Natural killer cell (primary cell): ENCODE results near the gene TEKT2. TPM values are rescaled to one million over a fixed set of nuclear protein-coding genes. Genes with fewer than 3 reads are reported as not detected.

Experiments
- ATAC-seq, 3 donors: fragments of 150-1000 bp in 2 of 3; fragments of 200-7000 bp in 1 of 3; cut with Tn5 transposase; 1 replicate in 1 of 3; 2 replicates in 2 of 3; pipeline ENCODE4 v1.10.0; 2021; ENCODE audit warnings: mild to moderate bottlenecking in 2 of 3, moderate library complexity in 2 of 3
- DNase-seq, 2 donors: peaks; one replicate each; pipeline versions ENCODE4 v3.0.0 to v3.0.0-alpha.2; 2013 to 2021; ENCODE audit warnings: mixed read lengths in 1 of 2
- H3K27ac ChIP-seq: one replicate; pipeline ENCODE4 v1.5.1; 2013; ENCODE audit warnings: mild to moderate bottlenecking, low read length
- H3K27me3 ChIP-seq: one replicate; pipeline ENCODE4 v1.6.1; 2013; ENCODE audit warnings: low read length; ENCODE audit not compliant: control insufficient read depth, insufficient read depth
- H3K36me3 ChIP-seq: one replicate; pipeline ENCODE4 v1.6.1; 2013; ENCODE audit warnings: low read length; ENCODE audit not compliant: control insufficient read depth, insufficient read depth
- H3K4me1 ChIP-seq: one replicate; pipeline ENCODE4 v1.6.1; 2013; ENCODE audit warnings: low read length; ENCODE audit not compliant: control insufficient read depth, insufficient read depth
- H3K4me3 ChIP-seq: one replicate; pipeline ENCODE4 v1.5.1; 2013; ENCODE audit warnings: low read length
- H3K9me3 ChIP-seq: one replicate; pipeline ENCODE4 v1.6.1; 2013; ENCODE audit warnings: low read length; ENCODE audit not compliant: control insufficient read depth, insufficient read depth
- H3K27ac Mint-ChIP-seq, 2 donors: one replicate each; pipeline ENCODE4 v1.8.0; 2022; ENCODE audit warnings: mild to moderate bottlenecking in 2 of 2, mixed read lengths in 2 of 2, moderate library complexity in 1 of 2
- H3K27me3 Mint-ChIP-seq, 2 donors: one replicate each; pipeline ENCODE4 v1.8.0; 2022; ENCODE audit warnings: low read depth in 2 of 2, mixed read lengths in 2 of 2
- H3K36me3 Mint-ChIP-seq: one replicate; pipeline ENCODE4 v1.8.0; 2022; ENCODE audit warnings: mixed read lengths
- H3K4me1 Mint-ChIP-seq, 2 donors: one replicate each; pipeline ENCODE4 v1.8.0; 2022; ENCODE audit warnings: mixed read lengths in 2 of 2
- H3K4me3 Mint-ChIP-seq: one replicate; pipeline ENCODE4 v1.8.0; 2022; ENCODE audit warnings: mild to moderate bottlenecking, moderate library complexity, mixed read lengths
- H3K9me3 Mint-ChIP-seq, 2 donors: one replicate each; pipeline ENCODE4 v1.8.0; 2022; ENCODE audit warnings: mixed read lengths in 2 of 2
- WGBS: methylation state at CpG from one replicate; pipeline ENCODE4 v1.1.7; 2013; ENCODE audit warnings: missing lambda C conversion rate; ENCODE audit not compliant: insufficient coverage; 5-methylcytosine and 5-hydroxymethylcytosine counted together
- intact Hi-C: fragments of 100-400 bp; cut with micrococcal nuclease; formaldehyde crosslinking; loops from one replicate; pipeline ENCODE4 v1.14.2; 2022
- total RNA-seq, 4 donors: library from RNA; stranded (reverse); fragments of 120-200 nt in 1 of 4; gene quantifications; one replicate each; pipeline versions ENCODE4 v1.2.3 to v1.2.4, GENCODE V29; 2013 to 2022
- TF ChIP-seq, protein P1 (sequence below): fragments of 200-600 bp; IDR thresholded peaks from one replicate; pipeline ENCODE4 v1.8.0; 2022; ENCODE audit warnings: antibody characterized with exemption

Gene TEKT2
- total RNA-seq, 3 donors from 2014 or later (not counting 1 experiment from before 2014, with no cell fraction given) = 0.24 to 0.35 TPM; not detected in 1

DNA sequence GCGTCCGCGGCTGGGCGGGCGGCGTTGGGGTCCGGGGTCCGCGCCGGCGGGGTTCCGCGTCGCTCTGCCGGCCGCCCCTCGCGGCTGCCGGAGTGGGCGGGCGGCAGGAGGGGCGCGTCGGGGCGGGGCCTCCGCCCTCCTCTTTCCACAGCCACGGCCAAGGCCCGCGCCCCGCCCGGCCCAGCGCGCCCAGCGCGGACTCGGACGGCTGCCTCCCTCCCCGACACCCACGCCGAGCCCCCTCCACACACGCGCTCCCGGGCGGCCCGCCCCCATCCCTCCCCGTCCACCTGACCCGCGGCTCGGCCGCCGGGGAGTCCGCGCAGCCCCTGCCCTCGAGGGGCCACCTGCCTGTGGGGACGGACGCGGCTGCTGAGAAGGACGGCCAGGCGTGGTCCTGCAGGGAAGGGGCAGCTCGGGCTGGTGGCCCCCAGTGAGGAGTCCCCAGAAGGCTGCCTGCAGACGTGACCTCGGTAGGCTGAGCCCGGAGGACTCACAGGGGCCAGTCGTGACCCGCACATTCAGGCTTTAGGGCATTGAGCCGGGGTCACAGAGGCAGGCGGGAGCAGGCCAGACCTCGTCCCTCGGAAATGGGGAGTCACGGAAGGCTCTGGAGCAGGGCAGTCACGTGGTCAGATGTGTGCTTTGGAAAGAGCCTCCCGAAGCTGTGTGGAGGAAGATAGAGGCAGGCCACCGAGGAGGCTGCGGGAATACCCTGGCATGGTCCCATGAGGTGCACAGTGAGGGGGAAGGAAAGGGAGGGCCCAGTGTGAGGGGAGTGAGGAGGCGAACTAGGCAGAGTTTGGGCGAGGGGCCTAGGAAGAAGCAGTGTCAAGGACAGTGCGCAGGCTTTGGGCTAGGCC is 41.5 kb downstream of the TEKT2 start, which contains the start of gene COL8A2:
Gene COL8A2 (minus strand): TSS at position 94 of the 863 bp plus-strand sequence. CDS start 24,980 bp downstream, outside the sequence.
- H3K36me3 Mint-ChIP-seq = no peaks in the 10 kb centered on the region
- H3K36me3 ChIP-seq = no peaks in the 10 kb centered on the region
- WGBS = 17% methylated on average over 77 of the region's 77 CpGs
- DNase-seq = no peak
- peak within 1 kb of the TSS; percentile 72 for H3K4me3 Mint-ChIP-seq
- peaks cover 12% of the 10 kb centered on the region for H3K27me3 ChIP-seq
- H3K4me1 Mint-ChIP-seq = peaks cover 6 to 36% of the 10 kb centered on the region in 2 donors
- peaks cover 30 to 39% of the 10 kb centered on the region in 2 donors for H3K27me3 Mint-ChIP-seq
- H3K9me3 ChIP-seq = no peaks in the 10 kb centered on the region
- H3K27ac Mint-ChIP-seq = peak within 1 kb of the TSS in 1 of 2 donors; percentile 66
- no peak within 1 kb of the TSS for H3K27ac ChIP-seq
- TF ChIP-seq, protein P1, sequence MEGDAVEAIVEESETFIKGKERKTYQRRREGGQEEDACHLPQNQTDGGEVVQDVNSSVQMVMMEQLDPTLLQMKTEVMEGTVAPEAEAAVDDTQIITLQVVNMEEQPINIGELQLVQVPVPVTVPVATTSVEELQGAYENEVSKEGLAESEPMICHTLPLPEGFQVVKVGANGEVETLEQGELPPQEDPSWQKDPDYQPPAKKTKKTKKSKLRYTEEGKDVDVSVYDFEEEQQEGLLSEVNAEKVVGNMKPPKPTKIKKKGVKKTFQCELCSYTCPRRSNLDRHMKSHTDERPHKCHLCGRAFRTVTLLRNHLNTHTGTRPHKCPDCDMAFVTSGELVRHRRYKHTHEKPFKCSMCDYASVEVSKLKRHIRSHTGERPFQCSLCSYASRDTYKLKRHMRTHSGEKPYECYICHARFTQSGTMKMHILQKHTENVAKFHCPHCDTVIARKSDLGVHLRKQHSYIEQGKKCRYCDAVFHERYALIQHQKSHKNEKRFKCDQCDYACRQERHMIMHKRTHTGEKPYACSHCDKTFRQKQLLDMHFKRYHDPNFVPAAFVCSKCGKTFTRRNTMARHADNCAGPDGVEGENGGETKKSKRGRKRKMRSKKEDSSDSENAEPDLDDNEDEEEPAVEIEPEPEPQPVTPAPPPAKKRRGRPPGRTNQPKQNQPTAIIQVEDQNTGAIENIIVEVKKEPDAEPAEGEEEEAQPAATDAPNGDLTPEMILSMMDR = no peak
- intact Hi-C loops = no loop called here
- peaks cover 27% of the 10 kb centered on the region for H3K4me1 ChIP-seq
- H3K4me3 ChIP-seq = no peak within 1 kb of the TSS
- H3K9me3 Mint-ChIP-seq = no peaks in the 10 kb centered on the region
- ATAC-seq = peak; percentile 28 to 65 (median 62)

DNA sequence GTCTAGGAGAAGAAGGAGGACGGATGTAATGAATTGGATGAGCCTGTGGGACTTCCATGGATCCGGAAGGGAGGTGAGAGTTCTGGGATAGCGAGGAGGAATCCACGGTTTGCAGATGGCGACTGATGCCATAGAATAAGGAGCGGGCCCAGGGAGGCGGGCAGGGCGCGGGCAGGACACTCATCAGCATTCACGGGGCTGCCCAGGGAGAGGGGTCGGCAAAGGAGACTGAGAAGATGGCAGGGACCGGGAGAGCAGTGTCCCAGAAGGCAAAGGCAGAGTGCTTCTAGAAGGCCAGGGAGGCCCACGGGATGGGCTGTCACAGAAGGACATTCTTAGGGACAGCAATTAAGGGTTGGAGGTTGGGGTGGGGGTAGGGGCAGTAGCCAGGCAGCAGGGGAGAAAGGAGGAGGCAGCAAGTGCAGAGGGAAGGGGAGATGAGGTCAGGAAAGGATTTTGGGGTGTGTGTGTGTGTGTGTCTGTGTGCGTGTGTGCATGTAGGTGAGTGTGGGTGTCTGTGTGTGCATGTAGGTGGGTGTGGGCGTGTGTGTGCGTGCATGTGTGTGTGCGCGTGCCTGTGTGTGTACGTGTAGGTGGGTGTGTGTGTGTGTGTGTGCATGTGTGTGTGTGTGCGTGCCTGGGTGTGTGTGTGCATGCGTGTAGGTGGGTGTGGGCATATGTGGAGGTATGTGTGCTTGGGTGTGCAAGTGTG is 42.3 kb downstream of the TEKT2 start:
- TF ChIP-seq, protein P1 = no peak
- no peaks in the 10 kb centered on the region for H3K9me3 Mint-ChIP-seq
- H3K4me3 ChIP-seq = no peak overlapping the region
- no peaks in the 10 kb centered on the region for H3K36me3 ChIP-seq
- no peak for DNase-seq
- ATAC-seq = no peak
- peaks cover 27% of the 10 kb centered on the region for H3K4me1 ChIP-seq
- no peaks in the 10 kb centered on the region for H3K36me3 Mint-ChIP-seq
- peaks cover 12% of the 10 kb centered on the region for H3K27me3 ChIP-seq
- peaks cover 30 to 39% of the 10 kb centered on the region in 2 donors for H3K27me3 Mint-ChIP-seq
- peaks cover 6 to 36% of the 10 kb centered on the region in 2 donors for H3K4me1 Mint-ChIP-seq
- intact Hi-C loops = no loop called here
- peak overlapping the region; percentile 63 for H3K4me3 Mint-ChIP-seq
- H3K27ac ChIP-seq = no peak overlapping the region
- WGBS = 96% methylated on average over 21 of the region's 21 CpGs
- peak overlapping the region in 1 of 2 donors; percentile 66 for H3K27ac Mint-ChIP-seq
- H3K9me3 ChIP-seq = no peaks in the 10 kb centered on the region

DNA sequence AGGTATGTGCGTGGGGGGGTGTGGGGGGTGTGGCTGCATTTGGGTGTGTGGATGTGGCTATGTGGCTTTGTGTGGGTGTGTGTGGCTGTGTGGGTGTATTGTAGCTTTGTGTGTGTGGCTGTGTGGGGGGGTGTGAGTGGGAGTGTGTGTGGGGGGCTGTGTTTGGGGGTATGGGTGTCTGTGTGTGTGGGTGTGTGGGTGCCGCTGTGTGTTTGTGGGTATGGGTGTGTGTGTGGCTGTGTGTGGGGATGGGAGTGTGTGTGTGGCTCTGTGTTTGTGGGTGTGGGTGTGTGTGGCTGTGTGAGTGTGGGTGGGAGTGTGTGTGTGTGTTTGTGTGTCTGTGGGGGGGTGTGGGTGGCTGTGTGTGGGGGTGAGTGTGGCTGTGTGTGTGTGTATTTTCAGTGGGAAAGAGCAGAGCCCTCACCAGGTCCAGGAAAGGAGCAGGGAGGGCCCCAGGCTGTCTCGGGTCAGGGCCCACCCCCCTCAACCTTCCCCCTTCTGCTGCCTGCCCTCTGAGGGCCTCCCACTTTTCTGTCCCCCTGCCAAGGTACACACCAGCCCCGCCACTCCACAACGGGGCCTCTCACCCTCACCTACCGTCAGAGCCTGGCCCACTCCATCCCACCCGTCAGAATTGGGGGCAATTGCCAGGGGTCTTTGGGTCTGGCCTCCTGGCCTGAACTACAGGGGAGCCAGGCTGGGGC is 43.1 kb downstream of the TEKT2 start:
- H3K4me3 ChIP-seq = no peak overlapping the region
- H3K27me3 ChIP-seq = peaks cover 12% of the 10 kb centered on the region
- H3K36me3 ChIP-seq = no peaks in the 10 kb centered on the region
- Mint-ChIP-seq H3K36me3 (no peaks in the 10 kb centered on the region), H3K27me3 (peaks cover 28 to 36% of the 10 kb centered on the region in 2 donors), H3K9me3 (no peaks in the 10 kb centered on the region), H3K4me1 (peaks cover 6 to 36% of the 10 kb centered on the region in 2 donors), H3K27ac (peak overlapping the region in 1 of 2 donors; percentile 66), H3K4me3 (no peak overlapping the region)
- H3K4me1 ChIP-seq = peaks cover 27% of the 10 kb centered on the region
- intact Hi-C loops = no loop called here
- WGBS = 64% methylated on average over 7 of the region's 7 CpGs
- no peaks in the 10 kb centered on the region for H3K9me3 ChIP-seq
- no peak for ATAC-seq
- TF ChIP-seq, protein P1 = no peak
- no peak overlapping the region for H3K27ac ChIP-seq
- no peak for DNase-seq
